Measurements from ENCODE around the gene SDK1.

Gene SDK1

GRCh38 chr7:4158441-4159153 lies 857.5 kb downstream of the SDK1 start:
- CTCF ChIA-PET: no interaction called here
- TF ChIP-seq PKNOX1 (IDR thresholded peaks at IDR 0.05) (0 out of 2 replicates have a peak, but pooled peaks have one; percentile 12), ZNF384 (IDR thresholded peaks at IDR 0.05) (no peak), TARDBP (IDR thresholded peaks at IDR 0.05) (no peak), HDGF (IDR thresholded peaks at IDR 0.05; ENCODE audit: borderline replicate concordance) (no peak), SUZ12 (IDR thresholded peaks at IDR 0.05) (no peak), FOXA1 (IDR thresholded peaks at IDR 0.05) (no peak), FOXK2 (IDR thresholded peaks at IDR 0.05) (no peak), LEF1 (IDR thresholded peaks at IDR 0.05; ENCODE audit: borderline replicate concordance) (no peak)
- DNase-seq (ENCODE audit: extremely low spot score): no peak
- POLR2A ChIA-PET: no interaction called here

- TF ChIP-seq FOXA1 (IDR thresholded peaks at IDR 0.05): no peak
- no peak for TF ChIP-seq ZNF384 (IDR thresholded peaks at IDR 0.05)
- TF ChIP-seq FOXM1 (IDR thresholded peaks at IDR 0.05; ENCODE audit: borderline replicate concordance): no peak
- no peak for TF ChIP-seq FOXK2 (IDR thresholded peaks at IDR 0.05)
- ChIA-PET CTCF (no interaction called here), POLR2A (no interaction called here)
- no peak for DNase-seq (ENCODE audit: extremely low spot score)
These were observed 858.1 kb downstream of the SDK1 start for GRCh38 chr7:4159154-4159501.

GRCh38 chr7:4159761-4160554 lies 858.9 kb downstream of the SDK1 start:
- TF ChIP-seq L3MBTL2 (conservative IDR thresholded peaks at IDR 0.05) (no peak), TARDBP (IDR thresholded peaks at IDR 0.05) (no peak), ARNT (IDR thresholded peaks at IDR 0.05) (no peak), HDGF (IDR thresholded peaks at IDR 0.05; ENCODE audit: borderline replicate concordance) (no peak), ZNF384 (IDR thresholded peaks at IDR 0.05) (no peak), ELF4 (IDR thresholded peaks at IDR 0.05) (no peak), LEF1 (IDR thresholded peaks at IDR 0.05; ENCODE audit: borderline replicate concordance) (no peak), BHLHE40 (IDR thresholded peaks at IDR 0.05; ENCODE audit: borderline replicate concordance) (no peak), CTBP1 (IDR thresholded peaks at IDR 0.05; ENCODE audit: borderline replicate concordance) (no peak), SP1 (IDR thresholded peaks at IDR 0.05) (no peak), SUZ12 (IDR thresholded peaks at IDR 0.05) (no peak), FOXA1 (IDR thresholded peaks at IDR 0.05) (no peak), NFRKB (IDR thresholded peaks at IDR 0.05) (no peak), FOXM1 (IDR thresholded peaks at IDR 0.05; ENCODE audit: borderline replicate concordance) (no peak), PKNOX1 (IDR thresholded peaks at IDR 0.05) (no peak), FOXK2 (IDR thresholded peaks at IDR 0.05) (no peak)
- ChIA-PET CTCF (no interaction called here), POLR2A (no interaction called here)
- DNase-seq (ENCODE audit: extremely low spot score): no peak

- no peak for DNase-seq (ENCODE audit: extremely low spot score)
- CTCF ChIA-PET: no interaction called here
- POLR2A ChIA-PET: no interaction called here
- TF ChIP-seq HDGF (IDR thresholded peaks at IDR 0.05; ENCODE audit: borderline replicate concordance) (no peak), ELF4 (IDR thresholded peaks at IDR 0.05) (no peak), FOXA1 (IDR thresholded peaks at IDR 0.05) (no peak), NFRKB (IDR thresholded peaks at IDR 0.05) (no peak), ZNF384 (IDR thresholded peaks at IDR 0.05) (no peak), L3MBTL2 (conservative IDR thresholded peaks at IDR 0.05) (no peak), BHLHE40 (IDR thresholded peaks at IDR 0.05; ENCODE audit: borderline replicate concordance) (no peak), ARNT (IDR thresholded peaks at IDR 0.05) (no peak), FOXK2 (IDR thresholded peaks at IDR 0.05) (no peak)
These were observed 862.0 kb downstream of the SDK1 start for GRCh38 chr7:4162884-4163564.

GRCh38 chr7:4163565-4164203 lies 862.6 kb downstream of the SDK1 start:
- TF ChIP-seq ARNT (IDR thresholded peaks at IDR 0.05) (no peak), L3MBTL2 (conservative IDR thresholded peaks at IDR 0.05) (no peak), TARDBP (IDR thresholded peaks at IDR 0.05) (no peak), FOXM1 (IDR thresholded peaks at IDR 0.05; ENCODE audit: borderline replicate concordance) (no peak), PKNOX1 (IDR thresholded peaks at IDR 0.05) (no peak), ELF4 (IDR thresholded peaks at IDR 0.05) (no peak), ZNF384 (IDR thresholded peaks at IDR 0.05) (no peak), BHLHE40 (IDR thresholded peaks at IDR 0.05; ENCODE audit: borderline replicate concordance) (no peak)
- POLR2A ChIA-PET: no interaction called here
- DNase-seq (ENCODE audit: extremely low spot score): no peak
- CTCF ChIA-PET: no interaction called here

- POLR2A ChIA-PET: no interaction called here
- TF ChIP-seq FOXM1 (IDR thresholded peaks at IDR 0.05; ENCODE audit: borderline replicate concordance) (no peak), ARNT (IDR thresholded peaks at IDR 0.05) (no peak), FOXK2 (IDR thresholded peaks at IDR 0.05) (no peak), NFRKB (IDR thresholded peaks at IDR 0.05) (no peak), ZNF384 (IDR thresholded peaks at IDR 0.05) (no peak), ELF4 (IDR thresholded peaks at IDR 0.05) (no peak), FOXA1 (IDR thresholded peaks at IDR 0.05) (no peak), LEF1 (IDR thresholded peaks at IDR 0.05; ENCODE audit: borderline replicate concordance) (no peak), SP1 (IDR thresholded peaks at IDR 0.05) (no peak), L3MBTL2 (conservative IDR thresholded peaks at IDR 0.05) (no peak), BHLHE40 (IDR thresholded peaks at IDR 0.05; ENCODE audit: borderline replicate concordance) (no peak), TARDBP (IDR thresholded peaks at IDR 0.05) (no peak), PKNOX1 (IDR thresholded peaks at IDR 0.05) (no peak), HDGF (IDR thresholded peaks at IDR 0.05; ENCODE audit: borderline replicate concordance) (no peak), CTBP1 (IDR thresholded peaks at IDR 0.05; ENCODE audit: borderline replicate concordance) (no peak), SUZ12 (IDR thresholded peaks at IDR 0.05) (no peak)
- CTCF ChIA-PET: no interaction called here
- DNase-seq (ENCODE audit: extremely low spot score): no peak
These were observed 863.5 kb downstream of the SDK1 start for GRCh38 chr7:4164556-4164955.
